Measurements from ENCODE around the gene CDK3.
A peak's percentile ranks its signal among the peaks of the same experiment; 100 is the strongest.

The CDK3 gene

DNA sequence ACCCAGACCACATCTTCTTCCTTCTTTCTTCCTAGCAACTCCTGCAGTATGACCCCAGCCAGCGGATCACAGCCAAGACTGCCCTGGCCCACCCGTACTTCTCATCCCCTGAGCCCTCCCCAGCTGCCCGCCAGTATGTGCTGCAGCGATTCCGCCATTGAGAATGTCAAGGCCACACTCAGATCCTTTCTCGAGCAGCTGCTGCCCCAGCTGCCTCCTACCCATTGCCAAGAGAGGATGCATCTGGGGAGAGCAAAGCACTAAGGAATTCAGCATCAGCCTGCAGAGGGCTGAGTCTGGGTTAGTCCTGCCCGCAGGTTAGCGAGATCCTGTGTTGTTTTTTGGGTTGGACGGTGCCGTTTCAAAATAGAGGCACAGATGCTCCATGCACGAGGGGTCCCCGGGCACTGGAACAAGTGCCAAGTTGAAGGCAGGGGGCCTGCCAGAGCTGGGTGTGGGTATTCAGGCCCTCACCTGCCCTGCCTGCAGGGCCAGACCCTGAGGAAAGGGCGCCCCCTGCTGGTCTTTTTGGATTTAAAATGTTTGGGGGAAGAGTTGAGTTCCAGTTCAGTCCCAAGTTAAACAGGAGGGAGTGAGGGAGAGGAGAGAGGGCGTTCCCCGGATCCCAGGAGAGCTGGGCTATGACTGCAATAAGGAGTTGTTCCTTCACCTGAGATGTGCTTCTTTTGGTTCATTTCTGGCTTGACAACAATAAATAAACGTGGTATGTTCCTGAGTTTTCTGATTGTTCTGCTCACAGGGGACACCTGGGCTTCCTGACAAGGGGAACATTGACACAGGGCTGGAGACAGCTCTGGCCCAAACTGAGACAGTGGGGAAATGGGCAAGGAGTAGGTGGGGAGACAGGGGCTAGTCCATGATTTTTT, 4.9 kb downstream of the CDK3 start:
- TF ChIP-seq, protein P1, sequence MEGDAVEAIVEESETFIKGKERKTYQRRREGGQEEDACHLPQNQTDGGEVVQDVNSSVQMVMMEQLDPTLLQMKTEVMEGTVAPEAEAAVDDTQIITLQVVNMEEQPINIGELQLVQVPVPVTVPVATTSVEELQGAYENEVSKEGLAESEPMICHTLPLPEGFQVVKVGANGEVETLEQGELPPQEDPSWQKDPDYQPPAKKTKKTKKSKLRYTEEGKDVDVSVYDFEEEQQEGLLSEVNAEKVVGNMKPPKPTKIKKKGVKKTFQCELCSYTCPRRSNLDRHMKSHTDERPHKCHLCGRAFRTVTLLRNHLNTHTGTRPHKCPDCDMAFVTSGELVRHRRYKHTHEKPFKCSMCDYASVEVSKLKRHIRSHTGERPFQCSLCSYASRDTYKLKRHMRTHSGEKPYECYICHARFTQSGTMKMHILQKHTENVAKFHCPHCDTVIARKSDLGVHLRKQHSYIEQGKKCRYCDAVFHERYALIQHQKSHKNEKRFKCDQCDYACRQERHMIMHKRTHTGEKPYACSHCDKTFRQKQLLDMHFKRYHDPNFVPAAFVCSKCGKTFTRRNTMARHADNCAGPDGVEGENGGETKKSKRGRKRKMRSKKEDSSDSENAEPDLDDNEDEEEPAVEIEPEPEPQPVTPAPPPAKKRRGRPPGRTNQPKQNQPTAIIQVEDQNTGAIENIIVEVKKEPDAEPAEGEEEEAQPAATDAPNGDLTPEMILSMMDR (IDR thresholded peaks at IDR 0.05; ENCODE audit: low read depth, low read length, missing control alignments), result peak; percentile 72
- H3K4me3 ChIP-seq (ENCODE audit: low read depth, low read length), result no peak overlapping the region

DNA sequence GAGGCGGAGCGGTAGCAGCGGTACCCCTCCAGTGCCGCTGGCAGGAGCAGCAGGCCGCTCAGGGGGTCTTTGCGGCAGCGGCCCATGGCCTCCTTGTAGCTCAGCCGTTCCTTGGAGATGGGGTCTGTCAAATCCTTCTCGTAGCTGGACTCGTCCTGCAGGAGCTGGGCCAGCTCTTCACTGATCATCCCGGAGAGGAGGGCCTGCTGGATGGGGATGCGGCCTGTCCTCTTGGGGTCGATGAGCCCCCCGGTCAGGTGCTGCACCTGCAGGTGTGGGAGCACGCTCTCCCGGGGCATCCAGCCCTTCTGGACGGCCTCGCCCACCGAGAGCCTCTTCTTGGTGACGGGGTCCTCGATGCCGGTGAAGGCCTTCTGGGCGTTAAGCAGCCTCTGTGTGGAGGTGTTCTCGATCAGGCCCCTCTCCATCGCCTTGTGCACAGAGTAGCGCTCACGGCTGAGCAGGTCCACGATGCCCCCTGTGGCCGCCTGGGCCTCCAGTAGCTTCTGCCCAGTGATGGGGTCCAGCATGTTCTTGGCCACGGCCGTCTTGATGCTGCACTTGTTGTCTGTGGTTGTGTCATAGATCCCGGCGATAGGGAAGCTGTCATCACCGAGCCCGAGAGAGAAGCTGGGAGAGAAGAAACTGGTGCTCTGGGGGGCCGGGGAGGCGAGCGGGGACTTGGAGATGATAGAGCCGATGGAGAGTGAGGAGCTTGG, 6.6 kb downstream of the CDK3 start:
- in situ Hi-C loops (cut with HindIII; ENCODE audit: low pct_ligation_motif_present, low sequenced_read_pairs), result no loop called here
- Histone ChIP-seq H3K27ac (no peak overlapping the region), H3K27me3 (replicated peaks) (no peaks in the 10 kb centered on the region), H3K36me3 (replicated peaks) (no peaks in the 10 kb centered on the region), H3K4me3 (ENCODE audit: low read depth, low read length) (no peak overlapping the region)
- TF ChIP-seq, protein P1 (IDR thresholded peaks at IDR 0.05; ENCODE audit: low read depth, low read length, missing control alignments), result no peak
- no peak for DNase-seq

More for the DNA sequence above, 4.9 kb downstream of the CDK3 start:
- DNase-seq, result peak; percentile 35
- in situ Hi-C loops (cut with HindIII; ENCODE audit: low pct_ligation_motif_present, low sequenced_read_pairs), result no loop called here
- no peaks in the 10 kb centered on the region for H3K36me3 ChIP-seq (replicated peaks)
- no peaks in the 10 kb centered on the region for H3K27me3 ChIP-seq (replicated peaks)
- no peak overlapping the region for H3K27ac ChIP-seq

DNA sequence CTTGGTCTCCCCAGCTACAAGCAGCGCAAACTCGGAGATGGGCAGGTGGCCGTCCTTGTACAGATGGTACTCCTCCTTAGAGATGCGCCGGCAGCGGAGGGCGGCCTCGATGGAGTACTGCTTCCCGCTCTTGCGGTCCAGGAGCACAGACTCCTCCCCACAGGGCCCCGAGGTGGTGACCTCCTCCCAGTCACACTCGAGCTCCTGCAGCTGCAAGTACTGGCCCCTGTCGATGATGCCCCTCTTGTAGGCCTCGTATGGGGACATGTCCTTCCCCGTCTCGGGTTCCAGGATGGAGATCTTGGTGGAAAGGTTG, 7.2 kb downstream of the CDK3 start:
- Histone ChIP-seq H3K36me3 (replicated peaks) (no peaks in the 10 kb centered on the region), H3K4me3 (ENCODE audit: low read depth, low read length) (no peak overlapping the region), H3K27ac (no peak overlapping the region), H3K27me3 (replicated peaks) (no peaks in the 10 kb centered on the region)
- TF ChIP-seq, protein P1 (IDR thresholded peaks at IDR 0.05; ENCODE audit: low read depth, low read length, missing control alignments), result no peak
- no peak for DNase-seq
- in situ Hi-C loops (cut with HindIII; ENCODE audit: low pct_ligation_motif_present, low sequenced_read_pairs), result no loop called here

DNA sequence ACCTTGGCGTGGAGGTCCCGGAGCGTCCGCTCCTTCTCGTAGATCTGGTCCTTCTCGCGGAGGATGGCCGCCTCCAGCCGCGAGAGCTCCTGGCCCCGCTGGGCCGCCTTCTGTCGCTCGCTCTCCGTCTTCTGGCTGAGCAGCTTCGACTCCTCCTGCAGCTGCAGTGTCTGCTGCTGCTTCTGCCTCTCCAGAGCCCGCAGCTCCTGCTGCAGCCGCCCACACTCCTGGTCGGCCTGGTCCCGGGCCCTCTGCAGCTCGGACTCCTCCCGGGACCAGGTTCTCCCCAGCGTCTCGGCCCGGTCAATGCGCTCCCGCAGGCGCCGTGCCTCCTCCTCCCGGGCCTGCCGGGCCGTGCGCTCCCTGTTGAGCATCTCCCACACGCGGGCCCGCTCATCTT, 7.6 kb downstream of the CDK3 start:
- TF ChIP-seq, protein P1 (IDR thresholded peaks at IDR 0.05; ENCODE audit: low read depth, low read length, missing control alignments), result no peak
- H3K36me3 ChIP-seq (replicated peaks), result no peaks in the 10 kb centered on the region
- no peak overlapping the region for H3K4me3 ChIP-seq (ENCODE audit: low read depth, low read length)
- DNase-seq, result no peak
- no peak overlapping the region for H3K27ac ChIP-seq
- H3K27me3 ChIP-seq (replicated peaks), result no peaks in the 10 kb centered on the region
- in situ Hi-C loops (cut with HindIII; ENCODE audit: low pct_ligation_motif_present, low sequenced_read_pairs), result no loop called here

DNA sequence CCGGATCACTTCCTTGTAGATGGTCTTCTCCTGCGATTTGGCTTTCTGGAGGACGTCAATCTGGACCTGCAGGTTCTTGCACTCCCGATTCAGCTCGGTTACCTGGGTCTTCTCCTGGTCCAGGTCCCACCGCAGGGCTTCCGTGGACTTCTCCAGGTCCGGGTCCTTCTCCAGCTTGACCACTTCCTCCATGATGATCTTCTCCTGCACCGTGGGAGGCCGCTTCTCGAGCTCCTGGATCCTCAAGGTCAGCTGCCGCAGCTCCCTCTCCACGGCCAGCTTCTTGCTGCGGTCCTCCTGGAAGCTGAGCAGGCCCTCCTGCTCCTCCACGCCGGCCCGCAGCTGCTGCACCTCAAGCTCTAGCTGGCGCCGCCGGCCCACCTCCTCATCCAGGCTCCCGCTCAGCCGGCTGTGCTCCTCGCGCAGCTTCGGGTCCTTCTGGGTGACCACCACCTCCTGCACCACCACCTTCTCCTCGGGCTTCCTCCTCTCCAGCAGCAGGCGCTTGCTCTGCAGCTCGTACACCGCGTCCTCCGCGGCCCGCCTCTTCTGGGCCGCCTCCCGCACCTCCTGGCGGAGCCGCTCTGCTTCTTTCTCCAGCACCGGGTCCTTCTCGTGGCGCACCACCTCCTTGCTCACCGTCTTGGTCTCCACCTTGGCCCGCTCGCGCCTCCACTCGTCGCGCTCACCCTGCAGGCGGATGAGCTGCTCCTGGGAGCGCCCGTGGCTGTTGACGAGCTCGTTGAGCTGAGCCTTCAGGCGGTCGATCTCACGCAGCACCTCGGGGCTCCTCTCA, 8.2 kb downstream of the CDK3 start:
- Histone ChIP-seq H3K27ac (no peak overlapping the region), H3K4me3 (ENCODE audit: low read depth, low read length) (no peak overlapping the region), H3K27me3 (replicated peaks) (no peaks in the 10 kb centered on the region), H3K36me3 (replicated peaks) (no peaks in the 10 kb centered on the region)
- DNase-seq, result no peak
- TF ChIP-seq, protein P1 (IDR thresholded peaks at IDR 0.05; ENCODE audit: low read depth, low read length, missing control alignments), result no peak
- in situ Hi-C loops (cut with HindIII; ENCODE audit: low pct_ligation_motif_present, low sequenced_read_pairs), result no loop called here
